K562 (cell line): ENCODE data around the gene LAMB2.

Source experiments
- CBFB ChIP-seq: sonication (generic); formaldehyde crosslinking; IDR thresholded peaks from 2 replicates; pipeline ENCODE4 v1.4.0; 2020; ENCODE audit warnings: mild to moderate bottlenecking, missing genetic modification reagents
- JUND ChIP-seq, 2 experiments: IDR thresholded peaks; 2 replicates in 1 of 2; 3 replicates in 1 of 2; pipeline ENCODE4 v1.6.1; 2011; ENCODE audit warnings: borderline replicate concordance in 2 of 2, low read depth in 2 of 2, low read length in 2 of 2, improper control_type of control experiment in 1 of 2, missing biosample characterization in 1 of 2, missing genetic modification characterization in 1 of 2, missing genetic modification reagents in 1 of 2
- ZBTB7A ChIP-seq: IDR thresholded peaks from 2 replicates; pipeline ENCODE4 v1.6.1; 2011; ENCODE audit warnings: low read depth, mild to moderate bottlenecking, low read length, moderate library complexity, borderline replicate concordance; ENCODE audit not compliant: control insufficient read depth
- ZNF184 ChIP-seq: sonication (generic); formaldehyde crosslinking; IDR thresholded peaks from 2 replicates; pipeline ENCODE4 v1.5.0; 2020; ENCODE audit warnings: missing genetic modification reagents
- TF ChIP-seq, protein P1 (sequence below), 3 experiments: IDR thresholded peaks in 2 of 3; conservative IDR thresholded peaks in 1 of 3; 2 replicates each; pipeline ENCODE4 v1.5.1; 2011 to 2012; ENCODE audit warnings: low read length in 3 of 3, mild to moderate bottlenecking in 3 of 3, control low read depth in 2 of 3, improper control_type of control experiment in 1 of 3, inconsistent platforms in 1 of 3, low read depth in 1 of 3, mixed read lengths in 1 of 3, moderate library complexity in 1 of 3; ENCODE audit not compliant: insufficient read depth in 2 of 3
- TF ChIP-seq, protein P2 (sequence below): fragments of 200-400 bp; formaldehyde crosslinking; IDR thresholded peaks from 2 replicates; pipeline ENCODE4 v1.6.1; 2017; ENCODE audit warnings: mild to moderate bottlenecking, low read depth, low read length, moderate library complexity

DNA sequence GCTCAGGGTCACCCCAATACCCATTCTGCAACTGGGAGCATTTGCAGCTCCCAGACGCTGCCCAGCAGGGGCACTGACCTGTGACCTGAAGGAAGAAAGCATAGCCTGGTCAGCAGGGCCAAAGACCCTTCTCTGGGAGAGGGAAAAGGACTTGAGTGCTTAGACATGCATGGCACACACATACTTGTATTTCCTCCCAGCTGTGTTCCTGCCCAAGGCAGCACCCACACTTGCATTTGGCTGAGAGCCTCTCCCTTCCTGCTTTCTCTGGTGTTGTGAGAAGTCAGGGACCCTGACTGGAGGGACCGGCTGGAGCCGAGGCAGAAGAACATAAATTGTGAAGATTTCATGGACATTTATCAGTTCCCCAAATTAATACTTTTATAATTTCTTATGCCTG is 7.2 kb upstream of the LAMB2 start:
- TF ChIP-seq JUND (IDR thresholded peaks at IDR 0.05; ENCODE audit: borderline replicate concordance, low read depth, low read length) (no peak), JUND (tag; IDR thresholded peaks at IDR 0.05; ENCODE audit: borderline replicate concordance, low read depth, low read length) (no peak), CBFB (CRISPR knock-in tag) (no peak), ZNF184 (CRISPR knock-in tag) (no peak), ZBTB7A (no peak)
- TF ChIP-seq, protein P1, sequence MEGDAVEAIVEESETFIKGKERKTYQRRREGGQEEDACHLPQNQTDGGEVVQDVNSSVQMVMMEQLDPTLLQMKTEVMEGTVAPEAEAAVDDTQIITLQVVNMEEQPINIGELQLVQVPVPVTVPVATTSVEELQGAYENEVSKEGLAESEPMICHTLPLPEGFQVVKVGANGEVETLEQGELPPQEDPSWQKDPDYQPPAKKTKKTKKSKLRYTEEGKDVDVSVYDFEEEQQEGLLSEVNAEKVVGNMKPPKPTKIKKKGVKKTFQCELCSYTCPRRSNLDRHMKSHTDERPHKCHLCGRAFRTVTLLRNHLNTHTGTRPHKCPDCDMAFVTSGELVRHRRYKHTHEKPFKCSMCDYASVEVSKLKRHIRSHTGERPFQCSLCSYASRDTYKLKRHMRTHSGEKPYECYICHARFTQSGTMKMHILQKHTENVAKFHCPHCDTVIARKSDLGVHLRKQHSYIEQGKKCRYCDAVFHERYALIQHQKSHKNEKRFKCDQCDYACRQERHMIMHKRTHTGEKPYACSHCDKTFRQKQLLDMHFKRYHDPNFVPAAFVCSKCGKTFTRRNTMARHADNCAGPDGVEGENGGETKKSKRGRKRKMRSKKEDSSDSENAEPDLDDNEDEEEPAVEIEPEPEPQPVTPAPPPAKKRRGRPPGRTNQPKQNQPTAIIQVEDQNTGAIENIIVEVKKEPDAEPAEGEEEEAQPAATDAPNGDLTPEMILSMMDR (IDR thresholded peaks at IDR 0.05 in 2 of 3, conservative IDR thresholded peaks at IDR 0.05 in 1 of 3; ENCODE audit: insufficient read depth in 2 of 3, low read depth in 1 of 3, low read length in 3 of 3): no peak
- TF ChIP-seq, protein P2, sequence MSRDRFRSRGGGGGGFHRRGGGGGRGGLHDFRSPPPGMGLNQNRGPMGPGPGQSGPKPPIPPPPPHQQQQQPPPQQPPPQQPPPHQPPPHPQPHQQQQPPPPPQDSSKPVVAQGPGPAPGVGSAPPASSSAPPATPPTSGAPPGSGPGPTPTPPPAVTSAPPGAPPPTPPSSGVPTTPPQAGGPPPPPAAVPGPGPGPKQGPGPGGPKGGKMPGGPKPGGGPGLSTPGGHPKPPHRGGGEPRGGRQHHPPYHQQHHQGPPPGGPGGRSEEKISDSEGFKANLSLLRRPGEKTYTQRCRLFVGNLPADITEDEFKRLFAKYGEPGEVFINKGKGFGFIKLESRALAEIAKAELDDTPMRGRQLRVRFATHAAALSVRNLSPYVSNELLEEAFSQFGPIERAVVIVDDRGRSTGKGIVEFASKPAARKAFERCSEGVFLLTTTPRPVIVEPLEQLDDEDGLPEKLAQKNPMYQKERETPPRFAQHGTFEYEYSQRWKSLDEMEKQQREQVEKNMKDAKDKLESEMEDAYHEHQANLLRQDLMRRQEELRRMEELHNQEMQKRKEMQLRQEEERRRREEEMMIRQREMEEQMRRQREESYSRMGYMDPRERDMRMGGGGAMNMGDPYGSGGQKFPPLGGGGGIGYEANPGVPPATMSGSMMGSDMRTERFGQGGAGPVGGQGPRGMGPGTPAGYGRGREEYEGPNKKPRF: no peak
